HG03108 (cell line): ENCODE data around the gene SPATA6.
"Not testable (repeated sequence)": the region's sequence is repeated elsewhere in the genome, so short reads cannot be mapped to it uniquely, and the experiment has no call there.

ENCODE experiments used
- ATAC-seq: cut with Tn5 transposase; IDR thresholded peaks from one replicate; pipeline ENCODE4 v1.9.1; 2021; ENCODE audit warnings: moderate library complexity; ENCODE audit not compliant: unreplicated experiment

Gene SPATA6

GRCh38 chr1:48462716-48463302 lies 9.2 kb downstream of the SPATA6 start:
- no peak for ATAC-seq

- no peak for ATAC-seq
Observed at GRCh38 chr1:48450505-48450904, 21.5 kb downstream of the SPATA6 start.

GRCh38 chr1:48448932-48449331 lies 23.1 kb downstream of the SPATA6 start:
- ATAC-seq: no peak

- not testable (repeated sequence) for ATAC-seq
Observed at GRCh38 chr1:48444186-48444585, 27.8 kb downstream of the SPATA6 start.

- no peak for ATAC-seq
Observed at GRCh38 chr1:48442864-48443619, 29.0 kb downstream of the SPATA6 start.

GRCh38 chr1:48440786-48441185 lies 31.2 kb downstream of the SPATA6 start:
- ATAC-seq: not testable (repeated sequence)

- no peak for ATAC-seq
Observed at GRCh38 chr1:48439380-48439779, 32.6 kb downstream of the SPATA6 start.

GRCh38 chr1:48437379-48437778 lies 34.6 kb downstream of the SPATA6 start:
- ATAC-seq: not testable (repeated sequence)

GRCh38 chr1:48435312-48436002 lies 36.5 kb downstream of the SPATA6 start:
- ATAC-seq: not testable (repeated sequence)

- no peak for ATAC-seq
Observed at GRCh38 chr1:48430832-48431231, 41.2 kb downstream of the SPATA6 start.

GRCh38 chr1:48422009-48422408 lies 50.0 kb downstream of the SPATA6 start:
- ATAC-seq: no peak

- ATAC-seq: no peak
Observed at GRCh38 chr1:48418742-48419141, 53.3 kb downstream of the SPATA6 start.

- no peak for ATAC-seq
Observed at GRCh38 chr1:48415050-48415449, 57.0 kb downstream of the SPATA6 start.

- no peak for ATAC-seq
Observed at GRCh38 chr1:48414264-48414663, 57.7 kb downstream of the SPATA6 start.

- ATAC-seq: no peak
Observed at GRCh38 chr1:48405940-48406339, 66.1 kb downstream of the SPATA6 start.

- ATAC-seq: no peak
Observed at GRCh38 chr1:48405400-48405799, 66.6 kb downstream of the SPATA6 start.

- no peak for ATAC-seq
Observed at GRCh38 chr1:48402599-48402998, 69.4 kb downstream of the SPATA6 start.

GRCh38 chr1:48396208-48396607 lies 75.8 kb downstream of the SPATA6 start:
- no peak for ATAC-seq

- no peak for ATAC-seq
Observed at GRCh38 chr1:48391926-48392325, 80.1 kb downstream of the SPATA6 start.

- ATAC-seq: no peak
Observed at GRCh38 chr1:48387409-48387808, 84.6 kb downstream of the SPATA6 start.

- ATAC-seq: no peak
Observed at GRCh38 chr1:48374785-48375184, 97.2 kb downstream of the SPATA6 start.

GRCh38 chr1:48371598-48371997 lies 100.4 kb downstream of the SPATA6 start:
- no peak for ATAC-seq
